ENCODE measurements around the gene TXLNB.

Gene TXLNB

GRCh38 chr6:139308936-139309603 is 17.3 kb upstream of the TXLNB start:
- peak overlapping the region; percentile 51 for H3K27ac ChIP-seq
- TF ChIP-seq CTCF (conservative IDR thresholded peaks at IDR 0.05): no peak

GRCh38 chr6:139308286-139308916 is 16.6 kb upstream of the TXLNB start:
- TF ChIP-seq CTCF (conservative IDR thresholded peaks at IDR 0.05): no peak
- peak overlapping the region; percentile 51 for H3K27ac ChIP-seq

- no peak for TF ChIP-seq CTCF (conservative IDR thresholded peaks at IDR 0.05)
- H3K27ac ChIP-seq: no peak overlapping the region
These were observed 14.6 kb upstream of the TXLNB start for GRCh38 chr6:139306291-139306981.

GRCh38 chr6:139303185-139303584 is 11.4 kb upstream of the TXLNB start:
- H3K27ac ChIP-seq: no peak overlapping the region
- TF ChIP-seq CTCF (conservative IDR thresholded peaks at IDR 0.05): no peak

- no peak overlapping the region for H3K27ac ChIP-seq
- TF ChIP-seq CTCF (conservative IDR thresholded peaks at IDR 0.05): no peak
These were observed 6.1 kb upstream of the TXLNB start for GRCh38 chr6:139297921-139298320.

- TF ChIP-seq CTCF (conservative IDR thresholded peaks at IDR 0.05): no peak
- H3K27ac ChIP-seq: no peak overlapping the region
These were observed 5.1 kb upstream of the TXLNB start for GRCh38 chr6:139296927-139297326.

- H3K27ac ChIP-seq: no peak overlapping the region
- TF ChIP-seq CTCF (conservative IDR thresholded peaks at IDR 0.05): no peak
These were observed 4.1 kb upstream of the TXLNB start for GRCh38 chr6:139295901-139296300.
